HEK293 (cell line): Measurements from ENCODE around the gene TNFRSF6B.

Experiments
- TCF7L2 ChIP-seq: IDR thresholded peaks from 2 replicates; pipeline ENCODE4 v1.6.1; 2011; ENCODE audit warnings: low read depth, mild to moderate bottlenecking, inconsistent platforms, low read length, moderate library complexity, borderline replicate concordance
- ZNF10 ChIP-seq: fragments of 450-650 bp; formaldehyde crosslinking; IDR thresholded peaks from 2 replicates; pipeline ENCODE4 v1.5.1; 2017; ENCODE audit warnings: missing biosample characterization, missing genetic modification characterization
- ZNF112 ChIP-seq: fragments of 450-650 bp; formaldehyde crosslinking; IDR thresholded peaks from 2 replicates; pipeline ENCODE4 v1.5.0; 2017; ENCODE audit warnings: missing biosample characterization, missing genetic modification characterization
- ZNF416 ChIP-seq: fragments of 450-650 bp; formaldehyde crosslinking; IDR thresholded peaks from 2 replicates; pipeline ENCODE4 v1.5.1; 2016; ENCODE audit warnings: missing biosample characterization, missing genetic modification characterization
- ZNF654 ChIP-seq: fragments of 450-650 bp; formaldehyde crosslinking; IDR thresholded peaks from 2 replicates; pipeline ENCODE4 v1.5.1; 2016; ENCODE audit warnings: low read depth, missing biosample characterization, missing genetic modification characterization
- TF ChIP-seq, protein P1 (sequence below): fragments of 450-650 bp; formaldehyde crosslinking; IDR thresholded peaks from 2 replicates; pipeline ENCODE4 v1.5.1; 2016; ENCODE audit warnings: missing biosample characterization, missing genetic modification characterization

DNA sequence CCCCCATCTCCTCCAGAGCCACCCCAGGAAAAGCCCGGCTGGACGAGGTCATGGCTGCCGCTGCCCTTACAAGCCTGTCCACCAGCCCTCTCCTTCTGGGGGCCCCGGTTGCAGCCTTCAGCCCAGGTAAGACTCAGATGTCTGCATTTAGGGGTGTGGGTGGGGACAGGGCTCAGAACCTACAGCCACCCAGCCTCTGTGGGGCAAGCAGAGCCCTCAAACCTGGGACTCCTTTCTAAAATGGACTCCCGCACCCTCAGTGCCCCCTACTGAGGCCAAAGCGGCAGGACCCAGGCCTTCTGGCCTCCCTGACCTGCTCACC is 44.9 kb downstream of the TNFRSF6B start:
- TF ChIP-seq ZNF416 (tag by site-specific recombination) (no peak), ZNF112 (tag by site-specific recombination) (no peak), TCF7L2 (no peak), ZNF10 (tag by site-specific recombination) (no peak), ZNF654 (no peak)
- TF ChIP-seq, protein P1, sequence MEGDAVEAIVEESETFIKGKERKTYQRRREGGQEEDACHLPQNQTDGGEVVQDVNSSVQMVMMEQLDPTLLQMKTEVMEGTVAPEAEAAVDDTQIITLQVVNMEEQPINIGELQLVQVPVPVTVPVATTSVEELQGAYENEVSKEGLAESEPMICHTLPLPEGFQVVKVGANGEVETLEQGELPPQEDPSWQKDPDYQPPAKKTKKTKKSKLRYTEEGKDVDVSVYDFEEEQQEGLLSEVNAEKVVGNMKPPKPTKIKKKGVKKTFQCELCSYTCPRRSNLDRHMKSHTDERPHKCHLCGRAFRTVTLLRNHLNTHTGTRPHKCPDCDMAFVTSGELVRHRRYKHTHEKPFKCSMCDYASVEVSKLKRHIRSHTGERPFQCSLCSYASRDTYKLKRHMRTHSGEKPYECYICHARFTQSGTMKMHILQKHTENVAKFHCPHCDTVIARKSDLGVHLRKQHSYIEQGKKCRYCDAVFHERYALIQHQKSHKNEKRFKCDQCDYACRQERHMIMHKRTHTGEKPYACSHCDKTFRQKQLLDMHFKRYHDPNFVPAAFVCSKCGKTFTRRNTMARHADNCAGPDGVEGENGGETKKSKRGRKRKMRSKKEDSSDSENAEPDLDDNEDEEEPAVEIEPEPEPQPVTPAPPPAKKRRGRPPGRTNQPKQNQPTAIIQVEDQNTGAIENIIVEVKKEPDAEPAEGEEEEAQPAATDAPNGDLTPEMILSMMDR (tag by site-specific recombination), result no peak
